HEK293 (cell line): ENCODE results near the gene CRYGN.

Experiments used
- CTCF ChIA-PET: fragments of 350-600 bp; formaldehyde crosslinking; extraction: SDS; loops from one replicate; lab custom pipeline; 2021; ENCODE audit warnings: antibody characterized with exemption; lab: Yijun Ruan, JAX
- POLR2A ChIA-PET: fragments of 300-600 bp; formaldehyde crosslinking; extraction: SDS; loops from one replicate; lab custom pipeline; 2020; ENCODE audit warnings: antibody characterized with exemption, inconsistent platforms; lab: Yijun Ruan, JAX
- H3K27ac ChIP-seq: fragments of 200-500 bp; sonication (Bioruptor generic); 2 replicates; pipeline ENCODE4 v1.5.1; 2014; ENCODE audit warnings: low read depth, low read length, control low read depth, inconsistent platforms; ENCODE audit errors: extremely low read depth
- H3K36me3 ChIP-seq, 2 experiments: fragments of 200-500 bp in 1 of 2; sonication (Bioruptor generic) in 1 of 2; 1 replicate in 1 of 2; 2 replicates in 1 of 2; pipeline ENCODE4 v1.5.1; 2014 to 2017; ENCODE audit warnings: inconsistent platforms in 2 of 2, low read length in 2 of 2; ENCODE audit not compliant: control insufficient read depth in 2 of 2, insufficient read depth in 1 of 2
- H3K4me1 ChIP-seq: fragments of 200-500 bp; sonication (Bioruptor generic); 2 replicates; pipeline ENCODE4 v1.5.1; 2014; ENCODE audit warnings: mild to moderate bottlenecking, low read length, inconsistent platforms; ENCODE audit not compliant: control insufficient read depth, insufficient read depth
- H3K4me3 ChIP-seq: 2 replicates; pipeline ENCODE4 v1.5.1; 2011; ENCODE audit warnings: low read depth, mild to moderate bottlenecking, control low read depth, low read length, moderate library complexity
- H3K9me3 ChIP-seq: fragments of 200-500 bp; sonication (Bioruptor generic); 2 replicates; pipeline ENCODE4 v1.5.1; 2014; ENCODE audit warnings: low read depth, low read length, inconsistent platforms; ENCODE audit not compliant: control insufficient read depth, insufficient read depth
- GFI1B ChIP-seq: fragments of 450-650 bp; formaldehyde crosslinking; IDR thresholded peaks from 2 replicates; pipeline ENCODE4 v1.5.1; 2016; ENCODE audit warnings: missing biosample characterization, missing genetic modification characterization
- KLF10 ChIP-seq: fragments of 450-650 bp; IDR thresholded peaks from 2 replicates; pipeline ENCODE4 v1.5.1; 2018; ENCODE audit warnings: missing biosample characterization, mild to moderate bottlenecking, missing genetic modification characterization
- KLF16 ChIP-seq: fragments of 450-650 bp; formaldehyde crosslinking; IDR thresholded peaks from 2 replicates; pipeline ENCODE4 v1.5.1; 2017; ENCODE audit warnings: missing biosample characterization, missing genetic modification characterization
- MZF1 ChIP-seq: fragments of 450-650 bp; formaldehyde crosslinking; IDR thresholded peaks from 2 replicates; pipeline ENCODE4 v1.5.1; 2017; ENCODE audit warnings: missing biosample characterization, missing genetic modification characterization, borderline replicate concordance
- SALL2 ChIP-seq: fragments of 450-650 bp; formaldehyde crosslinking; IDR thresholded peaks from 2 replicates; pipeline ENCODE4 v1.5.0; 2017; ENCODE audit warnings: missing biosample characterization, mild to moderate bottlenecking, missing genetic modification characterization, borderline replicate concordance
- SP7 ChIP-seq: fragments of 450-650 bp; formaldehyde crosslinking; IDR thresholded peaks from 2 replicates; pipeline ENCODE4 v1.5.1; 2016; ENCODE audit warnings: missing biosample characterization, missing genetic modification characterization
- ZBTB17 ChIP-seq: fragments of 450-650 bp; formaldehyde crosslinking; IDR thresholded peaks from 2 replicates; pipeline ENCODE4 v1.5.1; 2016; ENCODE audit warnings: missing biosample characterization, missing genetic modification characterization
- ZBTB20 ChIP-seq: fragments of 450-650 bp; formaldehyde crosslinking; IDR thresholded peaks from 2 replicates; pipeline ENCODE4 v1.5.1; 2016; ENCODE audit warnings: missing biosample characterization, missing genetic modification characterization
- ZBTB48 ChIP-seq: fragments of 450-650 bp; formaldehyde crosslinking; IDR thresholded peaks from 2 replicates; pipeline ENCODE4 v1.5.1; 2016; ENCODE audit warnings: missing biosample characterization, missing genetic modification characterization
- ZFP3 ChIP-seq: fragments of 450-650 bp; formaldehyde crosslinking; IDR thresholded peaks from 2 replicates; pipeline ENCODE4 v1.5.1; 2016; ENCODE audit warnings: low read depth, missing biosample characterization, missing genetic modification characterization
- ZFP41 ChIP-seq: fragments of 450-650 bp; formaldehyde crosslinking; IDR thresholded peaks from 2 replicates; pipeline ENCODE4 v1.5.1; 2016; ENCODE audit warnings: missing biosample characterization, missing genetic modification characterization, borderline replicate concordance
- ZIC2 ChIP-seq: fragments of 450-650 bp; formaldehyde crosslinking; IDR thresholded peaks from 2 replicates; pipeline ENCODE4 v1.5.1; 2016; ENCODE audit warnings: missing biosample characterization, missing genetic modification characterization
- ZNF10 ChIP-seq: fragments of 450-650 bp; formaldehyde crosslinking; IDR thresholded peaks from 2 replicates; pipeline ENCODE4 v1.5.1; 2017; ENCODE audit warnings: missing biosample characterization, missing genetic modification characterization
- ZNF223 ChIP-seq: fragments of 450-650 bp; formaldehyde crosslinking; IDR thresholded peaks from 2 replicates; pipeline ENCODE4 v1.5.1; 2016; ENCODE audit warnings: missing biosample characterization, missing genetic modification characterization
- ZNF366 ChIP-seq: fragments of 450-650 bp; formaldehyde crosslinking; conservative IDR thresholded peaks from 2 replicates; pipeline ENCODE4 v1.5.1; 2016; ENCODE audit warnings: missing biosample characterization, missing genetic modification characterization
- ZNF488 ChIP-seq: fragments of 450-650 bp; formaldehyde crosslinking; IDR thresholded peaks from 2 replicates; pipeline ENCODE4 v1.5.1; 2016; ENCODE audit warnings: missing biosample characterization, missing genetic modification characterization
- ZNF549 ChIP-seq: fragments of 450-650 bp; IDR thresholded peaks from 2 replicates; pipeline ENCODE4 v1.5.1; 2018; ENCODE audit warnings: missing biosample characterization, missing genetic modification characterization, mild to moderate bottlenecking, inconsistent platforms, moderate library complexity
- ZNF561 ChIP-seq: fragments of 450-650 bp; IDR thresholded peaks from 2 replicates; pipeline ENCODE4 v1.5.1; 2018; ENCODE audit warnings: missing biosample characterization, missing genetic modification characterization, borderline replicate concordance
- ZNF658 ChIP-seq: fragments of 450-650 bp; formaldehyde crosslinking; IDR thresholded peaks from 2 replicates; pipeline ENCODE4; 2016; ENCODE audit warnings: missing biosample characterization, missing genetic modification characterization
- ZNF664 ChIP-seq: fragments of 450-650 bp; formaldehyde crosslinking; IDR thresholded peaks from 2 replicates; pipeline ENCODE4 v1.5.1; 2016; ENCODE audit warnings: missing biosample characterization, missing genetic modification characterization
- ZNF768 ChIP-seq: fragments of 450-650 bp; formaldehyde crosslinking; IDR thresholded peaks from 2 replicates; pipeline ENCODE4 v1.5.1; 2018; ENCODE audit warnings: missing biosample characterization, mild to moderate bottlenecking, missing genetic modification characterization
- TF ChIP-seq, protein P1 (sequence below): fragments of 450-650 bp; formaldehyde crosslinking; IDR thresholded peaks from 2 replicates; pipeline ENCODE4 v1.5.1; 2016; ENCODE audit warnings: missing biosample characterization, missing genetic modification characterization
- TF ChIP-seq, protein P2 (sequence below): fragments of 450-650 bp; IDR thresholded peaks from 2 replicates; pipeline ENCODE4 v1.5.1; 2018; ENCODE audit warnings: missing biosample characterization, missing genetic modification characterization
- TF ChIP-seq, protein P3 (sequence below): fragments of 450-650 bp; formaldehyde crosslinking; optimal IDR thresholded peaks from 2 replicates; pipeline ENCODE3; 2016; ENCODE audit warnings: missing biosample characterization, mild to moderate bottlenecking, missing genetic modification characterization

CRYGN gene

DNA sequence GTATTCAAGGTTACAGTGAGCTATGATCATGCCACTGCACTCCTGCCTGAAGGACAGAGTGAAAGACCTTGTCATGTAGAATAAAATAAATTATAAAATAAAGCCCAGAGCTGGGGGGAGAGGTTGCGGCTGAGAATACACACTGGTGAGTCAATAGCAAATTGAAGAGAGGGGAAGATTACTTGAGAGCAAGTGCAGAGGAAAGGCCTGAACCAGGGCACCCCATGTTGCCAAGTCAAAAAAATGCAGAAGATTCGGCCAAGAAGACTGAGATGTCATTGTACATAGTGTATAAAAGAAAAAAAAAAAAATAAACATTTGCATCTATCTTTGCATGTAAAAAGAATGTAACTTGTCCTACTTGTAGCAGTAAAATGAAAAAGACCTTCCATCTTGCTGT, 47.3 kb upstream of the CRYGN start:
- Histone ChIP-seq H3K4me1 (no peaks in the 10 kb centered on the region), H3K36me3 (peaks cover 7 to 82% of the 10 kb centered on the region in 2 experiments)
- POLR2A ChIA-PET: no interaction called here

DNA sequence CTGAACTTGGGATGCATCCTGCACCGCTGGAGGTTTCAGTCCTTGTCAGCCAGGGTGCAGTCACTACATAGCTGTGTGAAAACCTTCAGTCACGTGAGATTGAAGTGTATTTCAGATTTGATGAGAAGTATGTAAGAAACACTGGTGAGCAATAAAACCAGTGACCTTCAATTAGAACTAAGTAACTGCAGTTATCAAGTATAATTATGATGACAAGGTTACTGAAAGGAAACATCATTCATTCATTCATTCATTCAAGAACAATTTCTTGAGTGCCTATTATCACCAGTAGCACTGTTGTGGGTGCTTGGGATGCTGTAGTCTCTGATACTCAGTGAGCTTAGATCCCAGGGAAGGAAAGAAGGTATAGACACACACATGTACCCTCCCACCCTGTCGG, 46.1 kb upstream of the CRYGN start:
- no peak overlapping the region for H3K4me3 ChIP-seq
- POLR2A ChIA-PET: interaction anchor here (0.6 kb wide), 1 partner anchor 120 kb away, joined by 3 read pairs; no protein-coding TSS in a partner anchor
- H3K36me3 ChIP-seq: peaks cover 7 to 94% of the 10 kb centered on the region in 2 experiments
- CTCF ChIA-PET: interaction anchor here (0.7 to 1.2 kb wide), 2 partner anchors 12 to 136 kb away, joined by 3 read pairs; no protein-coding TSS in a partner anchor
- no peaks in the 10 kb centered on the region for H3K4me1 ChIP-seq
- no peak overlapping the region for H3K27ac ChIP-seq
- no peaks in the 10 kb centered on the region for H3K9me3 ChIP-seq
- TF ChIP-seq ZNF664: no peak
- TF ChIP-seq ZFP41 (tag by site-specific recombination): no peak
- no peak for TF ChIP-seq ZNF488 (tag by site-specific recombination)
- TF ChIP-seq, protein P1, sequence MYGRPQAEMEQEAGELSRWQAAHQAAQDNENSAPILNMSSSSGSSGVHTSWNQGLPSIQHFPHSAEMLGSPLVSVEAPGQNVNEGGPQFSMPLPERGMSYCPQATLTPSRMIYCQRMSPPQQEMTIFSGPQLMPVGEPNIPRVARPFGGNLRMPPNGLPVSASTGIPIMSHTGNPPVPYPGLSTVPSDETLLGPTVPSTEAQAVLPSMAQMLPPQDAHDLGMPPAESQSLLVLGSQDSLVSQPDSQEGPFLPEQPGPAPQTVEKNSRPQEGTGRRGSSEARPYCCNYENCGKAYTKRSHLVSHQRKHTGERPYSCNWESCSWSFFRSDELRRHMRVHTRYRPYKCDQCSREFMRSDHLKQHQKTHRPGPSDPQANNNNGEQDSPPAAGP (tag by site-specific recombination): no peak

More for the DNA sequence above, 47.3 kb upstream of the CRYGN start:
- TF ChIP-seq SP7 (tag by site-specific recombination) (no peak), ZNF366 (tag by site-specific recombination) (no peak), SALL2 (tag by site-specific recombination) (no peak), MZF1 (no peak), ZBTB20 (tag by site-specific recombination) (no peak), ZNF223 (tag by site-specific recombination) (no peak), KLF16 (tag by site-specific recombination) (no peak), ZNF768 (tag by site-specific recombination) (no peak), KLF10 (tag by site-specific recombination) (no peak), ZIC2 (tag by site-specific recombination) (no peak), ZNF658 (tag by site-specific recombination) (no peak)
- TF ChIP-seq, protein P2, sequence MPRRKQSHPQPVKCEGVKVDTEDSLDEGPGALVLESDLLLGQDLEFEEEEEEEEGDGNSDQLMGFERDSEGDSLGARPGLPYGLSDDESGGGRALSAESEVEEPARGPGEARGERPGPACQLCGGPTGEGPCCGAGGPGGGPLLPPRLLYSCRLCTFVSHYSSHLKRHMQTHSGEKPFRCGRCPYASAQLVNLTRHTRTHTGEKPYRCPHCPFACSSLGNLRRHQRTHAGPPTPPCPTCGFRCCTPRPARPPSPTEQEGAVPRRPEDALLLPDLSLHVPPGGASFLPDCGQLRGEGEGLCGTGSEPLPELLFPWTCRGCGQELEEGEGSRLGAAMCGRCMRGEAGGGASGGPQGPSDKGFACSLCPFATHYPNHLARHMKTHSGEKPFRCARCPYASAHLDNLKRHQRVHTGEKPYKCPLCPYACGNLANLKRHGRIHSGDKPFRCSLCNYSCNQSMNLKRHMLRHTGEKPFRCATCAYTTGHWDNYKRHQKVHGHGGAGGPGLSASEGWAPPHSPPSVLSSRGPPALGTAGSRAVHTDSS: no peak
- CTCF ChIA-PET: no interaction called here
- Histone ChIP-seq H3K4me3 (no peak overlapping the region), H3K27ac (no peak overlapping the region), H3K9me3 (no peaks in the 10 kb centered on the region)

- Histone ChIP-seq H3K36me3 (peaks cover 7 to 87% of the 10 kb centered on the region in 2 experiments), H3K9me3 (no peaks in the 10 kb centered on the region)
- TF ChIP-seq ZNF549 (tag by site-specific recombination) (no peak), ZNF10 (tag by site-specific recombination) (no peak), ZNF561 (no peak), ZFP3 (no peak), ZBTB48 (tag by site-specific recombination) (no peak), GFI1B (tag by site-specific recombination) (no peak), ZBTB17 (tag by site-specific recombination) (peak; percentile 39; the same call in 1 of the 2 replicates)
- TF ChIP-seq, protein P3, sequence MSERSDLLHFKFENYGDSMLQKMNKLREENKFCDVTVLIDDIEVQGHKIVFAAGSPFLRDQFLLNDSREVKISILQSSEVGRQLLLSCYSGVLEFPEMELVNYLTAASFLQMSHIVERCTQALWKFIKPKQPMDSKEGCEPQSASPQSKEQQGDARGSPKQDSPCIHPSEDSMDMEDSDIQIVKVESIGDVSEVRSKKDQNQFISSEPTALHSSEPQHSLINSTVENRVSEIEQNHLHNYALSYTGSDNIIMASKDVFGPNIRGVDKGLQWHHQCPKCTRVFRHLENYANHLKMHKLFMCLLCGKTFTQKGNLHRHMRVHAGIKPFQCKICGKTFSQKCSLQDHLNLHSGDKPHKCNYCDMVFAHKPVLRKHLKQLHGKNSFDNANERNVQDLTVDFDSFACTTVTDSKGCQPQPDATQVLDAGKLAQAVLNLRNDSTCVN: no peak
- TF ChIP-seq, all 188 proteins: peak for 1
- POLR2A ChIA-PET: no interaction called here
- CTCF ChIA-PET: interaction anchor here (0.6 to 1.5 kb wide), 3 partner anchors 102 to 275 kb away, joined by 3 to 4 read pairs (median 3); no protein-coding TSS in a partner anchor
- Histone ChIP-seq H3K4me1 (no peaks in the 10 kb centered on the region), H3K4me3 (no peak overlapping the region), H3K27ac (no peak overlapping the region)
Observed at GRCh38 chr7:151484971-151485707, 45.2 kb upstream of the CRYGN start.
